ENCODE measurements around the gene GALNT10.

- TF ChIP-seq CTCF (IDR thresholded peaks at IDR 0.05) (no peak), POLR2A (IDR thresholded peaks at IDR 0.05) (no peak), POLR2AphosphoS5 (IDR thresholded peaks at IDR 0.05; ENCODE audit: insufficient read depth in 1 of 2, low read depth in 1 of 2) (no peak)
Observed at GRCh38 chr5:154257046-154257445, 66.5 kb downstream of the GALNT10 start.
